A673 (cell line): ENCODE data around the gene CD3E.

ENCODE experiments used
- CTCF ChIP-seq: fragments of 300-800, 200-600 bp; sonication (generic); conservative IDR thresholded peaks from 2 replicates; pipeline ENCODE4 v1.5.1; 2017; ENCODE audit warnings: low read depth, mild to moderate bottlenecking, antibody characterized with exemption, low read length, moderate library complexity, mixed read lengths
- EZH2 ChIP-seq: fragments of 200-600 bp; sonication (generic); IDR thresholded peaks from 2 replicates; pipeline ENCODE4 v1.6.1; 2017; ENCODE audit warnings: borderline replicate concordance, low read depth, mild to moderate bottlenecking, mixed read lengths, antibody characterized with exemption, low read length; ENCODE audit not compliant: poor library complexity, severe bottlenecking

DNA sequence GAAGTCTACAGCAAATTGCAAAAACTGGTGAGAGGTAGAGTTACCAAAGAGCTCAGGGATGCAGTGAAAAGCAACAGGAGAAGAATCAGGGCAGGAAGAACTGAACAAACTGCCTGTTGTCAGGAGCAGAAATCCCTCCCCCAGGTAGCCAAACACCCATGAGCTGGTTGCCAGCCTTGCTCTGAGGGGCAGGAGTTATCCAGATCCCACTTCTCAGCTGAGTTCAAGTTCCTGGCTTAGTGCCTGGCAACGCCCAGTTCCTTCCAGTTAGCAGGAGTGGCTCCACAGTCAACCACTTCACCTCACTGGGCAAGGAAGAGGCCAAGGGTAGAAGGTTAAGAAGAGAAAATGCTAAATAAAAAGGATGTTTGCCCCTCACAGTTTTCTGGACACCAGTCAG, 38.6 kb upstream of the CD3E start:
- TF ChIP-seq EZH2 (no peak), CTCF (no peak)
